ENCODE data around the gene AIFM2.
"Not testable (repeated sequence)": the region's sequence is repeated elsewhere in the genome, so short reads cannot be mapped to it uniquely, and the experiment has no call there.

Gene AIFM2

DNA sequence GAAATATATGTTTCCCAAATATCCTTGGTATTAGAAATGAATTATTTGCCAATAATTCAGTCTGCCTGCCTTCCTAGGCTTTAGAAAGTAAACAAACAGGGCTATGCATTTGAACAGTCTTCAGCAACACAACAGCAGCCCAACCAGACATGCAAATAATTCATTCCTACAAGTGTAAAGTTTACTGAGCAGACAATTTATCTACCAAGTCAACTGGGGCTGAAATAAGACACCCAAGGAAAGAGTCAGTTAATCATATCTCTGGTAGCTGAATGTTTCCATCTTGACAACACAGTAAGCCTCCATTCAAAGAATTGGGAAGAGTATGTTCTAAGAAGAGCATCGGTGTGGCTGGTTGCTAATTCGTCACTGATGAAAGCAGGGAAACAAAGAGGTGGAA is 38.4 kb downstream of the AIFM2 start:
- no peaks in the 10 kb centered on the region for H3K27me3 ChIP-seq (ENCODE audit: control insufficient read depth, insufficient read depth, low read length)
- no peaks in the 10 kb centered on the region for H3K4me1 ChIP-seq (ENCODE audit: control insufficient read depth, insufficient read depth, low read length)
- no peak for DNase-seq (ENCODE audit: low read depth, low spot score)
- H3K9me3 ChIP-seq (ENCODE audit: control insufficient read depth, insufficient read depth, low read length), result no peaks in the 10 kb centered on the region
- H3K27ac ChIP-seq (ENCODE audit: low read length), result no peak overlapping the region
- H3K36me3 ChIP-seq (ENCODE audit: control insufficient read depth, insufficient read depth, low read length), result no peaks in the 10 kb centered on the region
- no CpG with 5 or more reads among the region's 2 CpGs for WGBS (ENCODE audit: insufficient coverage, insufficient read length)
- no peak overlapping the region for H3K4me3 ChIP-seq (ENCODE audit: low read length)

DNA sequence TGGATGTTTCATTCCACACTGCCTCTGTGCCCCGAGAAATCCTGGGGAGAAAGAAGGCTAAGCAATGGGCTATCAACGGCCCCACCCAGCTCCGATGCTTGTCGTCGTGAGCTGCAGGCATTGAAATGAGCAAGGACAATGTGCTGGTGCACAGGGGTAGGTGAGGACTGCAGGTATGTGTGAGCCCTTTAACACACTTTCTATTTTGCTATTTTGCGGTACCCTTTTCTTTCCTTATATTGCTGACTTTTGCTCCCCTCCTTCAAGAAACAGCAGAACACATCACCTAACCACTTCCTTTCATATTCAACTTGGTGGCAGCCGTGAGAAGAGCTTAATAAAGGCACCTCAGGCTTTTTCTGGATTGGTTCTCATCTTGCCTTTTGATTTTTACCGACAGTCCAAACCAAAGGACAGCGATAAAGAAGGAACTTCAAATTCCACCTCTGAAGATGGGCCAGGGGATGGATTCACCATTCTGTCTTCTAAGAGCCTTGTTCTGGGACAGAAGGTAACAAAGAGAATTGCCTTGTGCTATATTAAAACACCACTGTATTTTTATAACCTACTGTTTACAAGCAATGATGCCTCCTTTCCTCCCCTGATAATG is 39.2 kb downstream of the AIFM2 start:
- no CpG with 5 or more reads among the region's 9 CpGs for WGBS (ENCODE audit: insufficient coverage, insufficient read length)
- no peaks in the 10 kb centered on the region for H3K36me3 ChIP-seq (ENCODE audit: control insufficient read depth, insufficient read depth, low read length)

DNA sequence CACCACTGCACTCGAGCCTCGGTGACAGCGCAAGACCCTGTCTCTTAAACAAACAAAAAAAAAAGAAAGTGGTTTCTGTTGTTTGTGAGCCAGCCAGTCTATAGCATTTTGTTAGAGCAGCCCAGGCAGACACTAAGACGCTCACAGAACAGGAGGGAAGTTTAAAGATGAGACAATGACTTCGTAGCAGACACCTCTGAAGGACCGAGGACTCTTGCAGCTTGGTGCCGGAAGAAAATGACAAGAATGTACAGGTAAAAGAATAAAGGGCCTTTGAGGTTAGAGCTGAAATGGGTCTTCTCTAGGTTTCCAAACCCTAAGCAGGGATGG is 40.3 kb downstream of the AIFM2 start:
- Histone ChIP-seq H3K27me3 (ENCODE audit: control insufficient read depth, insufficient read depth, low read length) (no peaks in the 10 kb centered on the region), H3K36me3 (ENCODE audit: control insufficient read depth, insufficient read depth, low read length) (no peaks in the 10 kb centered on the region), H3K9me3 (ENCODE audit: control insufficient read depth, insufficient read depth, low read length) (no peaks in the 10 kb centered on the region), H3K4me3 (ENCODE audit: low read length) (no peak overlapping the region), H3K4me1 (ENCODE audit: control insufficient read depth, insufficient read depth, low read length) (no peaks in the 10 kb centered on the region), H3K27ac (ENCODE audit: low read length) (no peak overlapping the region)
- no peak for DNase-seq (ENCODE audit: low read depth, low spot score)
- no CpG with 5 or more reads among the region's 7 CpGs for WGBS (ENCODE audit: insufficient coverage, insufficient read length)

More for the DNA sequence above, 39.2 kb downstream of the AIFM2 start:
- Histone ChIP-seq H3K9me3 (ENCODE audit: control insufficient read depth, insufficient read depth, low read length) (no peaks in the 10 kb centered on the region), H3K4me1 (ENCODE audit: control insufficient read depth, insufficient read depth, low read length) (no peaks in the 10 kb centered on the region), H3K27ac (ENCODE audit: low read length) (no peak overlapping the region), H3K27me3 (ENCODE audit: control insufficient read depth, insufficient read depth, low read length) (no peaks in the 10 kb centered on the region), H3K4me3 (ENCODE audit: low read length) (no peak overlapping the region)
- no peak for DNase-seq (ENCODE audit: low read depth, low spot score)

DNA sequence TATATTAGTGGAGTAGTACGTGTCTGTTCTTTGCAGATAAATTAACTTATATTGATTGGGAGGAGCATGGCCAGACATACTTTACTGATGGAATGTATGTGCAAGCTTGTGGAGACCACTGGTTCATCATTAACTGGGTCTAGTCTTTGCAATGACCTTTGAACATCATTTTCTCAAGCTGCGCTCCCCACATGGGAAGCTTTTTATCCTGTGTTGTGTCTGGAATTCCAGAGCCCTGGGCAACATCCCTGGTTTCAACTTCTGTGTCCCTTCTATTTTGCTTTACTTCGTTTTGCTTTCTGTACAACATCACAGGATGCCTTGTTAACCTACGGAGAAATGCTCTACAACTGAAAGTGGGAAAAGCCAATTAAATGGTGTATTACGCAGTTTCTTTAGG is 41.7 kb downstream of the AIFM2 start:
- no CpG with 5 or more reads among the region's 5 CpGs for WGBS (ENCODE audit: insufficient coverage, insufficient read length)
- no peak for DNase-seq (ENCODE audit: low read depth, low spot score)
- Histone ChIP-seq H3K4me3 (ENCODE audit: low read length) (no peak overlapping the region), H3K9me3 (ENCODE audit: control insufficient read depth, insufficient read depth, low read length) (no peaks in the 10 kb centered on the region), H3K4me1 (ENCODE audit: control insufficient read depth, insufficient read depth, low read length) (no peaks in the 10 kb centered on the region), H3K27me3 (ENCODE audit: control insufficient read depth, insufficient read depth, low read length) (no peaks in the 10 kb centered on the region), H3K36me3 (ENCODE audit: control insufficient read depth, insufficient read depth, low read length) (no peaks in the 10 kb centered on the region), H3K27ac (ENCODE audit: low read length) (no peak overlapping the region)

DNA sequence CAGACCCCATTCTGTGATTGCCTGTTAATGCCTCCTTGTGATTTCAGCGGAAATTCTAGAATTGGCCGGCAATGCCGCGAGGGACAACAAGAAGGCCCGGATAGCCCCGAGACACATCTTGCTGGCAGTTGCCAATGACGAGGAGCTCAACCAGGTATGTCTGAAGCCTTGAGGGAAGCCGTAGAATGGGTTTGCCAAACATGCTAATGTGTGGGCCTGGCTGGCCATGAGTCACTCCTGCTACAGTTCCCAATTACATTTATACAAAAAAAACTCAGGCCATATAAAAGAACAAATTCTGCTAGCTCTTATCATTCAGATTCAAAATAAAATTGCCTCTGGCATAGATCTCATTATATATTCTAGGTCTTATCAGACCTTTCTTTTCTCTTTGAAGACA is 42.6 kb downstream of the AIFM2 start:
- Histone ChIP-seq H3K27me3 (ENCODE audit: control insufficient read depth, insufficient read depth, low read length) (no peaks in the 10 kb centered on the region), H3K4me1 (ENCODE audit: control insufficient read depth, insufficient read depth, low read length) (no peaks in the 10 kb centered on the region), H3K9me3 (ENCODE audit: control insufficient read depth, insufficient read depth, low read length) (no peaks in the 10 kb centered on the region), H3K4me3 (ENCODE audit: low read length) (no peak overlapping the region), H3K27ac (ENCODE audit: low read length) (no peak overlapping the region), H3K36me3 (ENCODE audit: control insufficient read depth, insufficient read depth, low read length) (no peaks in the 10 kb centered on the region)
- no peak for DNase-seq (ENCODE audit: low read depth, low spot score)
- no CpG with 5 or more reads among the region's 8 CpGs for WGBS (ENCODE audit: insufficient coverage, insufficient read length)

DNA sequence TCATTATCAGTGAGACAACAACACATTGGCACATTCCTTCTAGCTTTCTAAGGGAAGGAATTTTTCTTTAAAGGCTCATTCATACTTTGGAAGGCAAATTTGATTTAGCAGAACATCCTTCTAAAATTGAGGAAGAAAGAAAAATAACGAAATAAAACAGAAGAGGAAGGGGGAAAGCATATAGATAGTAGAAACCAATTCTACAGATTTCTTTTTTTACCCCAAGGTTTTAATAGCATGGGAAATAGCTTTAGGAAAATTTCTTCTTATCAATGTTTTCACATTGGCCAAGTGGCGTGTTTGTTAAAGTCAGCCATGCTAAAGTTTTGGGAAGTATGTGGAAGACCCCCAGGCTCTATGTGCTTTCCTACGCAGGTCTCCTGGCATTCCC is 44.3 kb downstream of the AIFM2 start:
- Histone ChIP-seq H3K27me3 (ENCODE audit: control insufficient read depth, insufficient read depth, low read length) (no peaks in the 10 kb centered on the region), H3K4me3 (ENCODE audit: low read length) (no peak overlapping the region), H3K4me1 (ENCODE audit: control insufficient read depth, insufficient read depth, low read length) (no peaks in the 10 kb centered on the region), H3K36me3 (ENCODE audit: control insufficient read depth, insufficient read depth, low read length) (no peaks in the 10 kb centered on the region), H3K27ac (ENCODE audit: low read length) (no peak overlapping the region), H3K9me3 (ENCODE audit: control insufficient read depth, insufficient read depth, low read length) (no peaks in the 10 kb centered on the region)
- DNase-seq (ENCODE audit: low read depth, low spot score), result no peak
- WGBS (ENCODE audit: insufficient coverage, insufficient read length), result no CpG with 5 or more reads among the region's 3 CpGs

DNA sequence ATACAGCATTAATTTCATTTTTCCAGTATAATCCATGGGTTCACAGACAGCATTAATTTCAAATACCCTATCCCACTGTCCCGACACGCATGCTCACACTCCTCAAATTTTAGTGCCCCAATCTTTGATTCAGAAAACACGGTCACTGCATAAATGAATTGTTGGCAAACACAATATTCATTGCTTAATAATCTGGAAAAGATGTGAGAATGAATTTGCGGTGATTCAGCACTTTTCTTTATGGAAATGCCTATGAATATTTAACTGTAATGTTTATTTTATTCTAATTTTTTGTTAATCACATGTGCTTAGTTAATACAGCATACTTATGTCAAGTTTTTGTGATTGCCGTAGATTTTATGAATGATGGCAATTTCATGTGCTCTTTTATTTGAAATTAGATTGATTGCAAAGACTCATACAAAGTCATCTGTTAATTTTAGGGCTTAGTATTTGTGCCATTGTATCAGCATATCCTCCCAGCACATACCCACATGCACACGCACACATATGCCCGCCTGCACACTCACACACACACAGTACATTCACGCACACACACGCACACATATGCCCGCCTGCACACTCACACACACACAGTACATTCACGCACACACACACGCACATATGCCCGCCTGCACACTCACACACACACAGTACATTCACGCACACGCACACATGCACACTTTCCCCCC is 44.9 kb downstream of the AIFM2 start:
- H3K9me3 ChIP-seq (ENCODE audit: control insufficient read depth, insufficient read depth, low read length), result no peaks in the 10 kb centered on the region
- no peaks in the 10 kb centered on the region for H3K27me3 ChIP-seq (ENCODE audit: control insufficient read depth, insufficient read depth, low read length)
- H3K4me3 ChIP-seq (ENCODE audit: low read length), result no peak overlapping the region
- no peaks in the 10 kb centered on the region for H3K36me3 ChIP-seq (ENCODE audit: control insufficient read depth, insufficient read depth, low read length)
- DNase-seq (ENCODE audit: low read depth, low spot score), result no peak
- WGBS (ENCODE audit: insufficient coverage, insufficient read length), result no CpG with 5 or more reads among the region's 15 CpGs
- no peak overlapping the region for H3K27ac ChIP-seq (ENCODE audit: low read length)
- H3K4me1 ChIP-seq (ENCODE audit: control insufficient read depth, insufficient read depth, low read length), result no peaks in the 10 kb centered on the region

DNA sequence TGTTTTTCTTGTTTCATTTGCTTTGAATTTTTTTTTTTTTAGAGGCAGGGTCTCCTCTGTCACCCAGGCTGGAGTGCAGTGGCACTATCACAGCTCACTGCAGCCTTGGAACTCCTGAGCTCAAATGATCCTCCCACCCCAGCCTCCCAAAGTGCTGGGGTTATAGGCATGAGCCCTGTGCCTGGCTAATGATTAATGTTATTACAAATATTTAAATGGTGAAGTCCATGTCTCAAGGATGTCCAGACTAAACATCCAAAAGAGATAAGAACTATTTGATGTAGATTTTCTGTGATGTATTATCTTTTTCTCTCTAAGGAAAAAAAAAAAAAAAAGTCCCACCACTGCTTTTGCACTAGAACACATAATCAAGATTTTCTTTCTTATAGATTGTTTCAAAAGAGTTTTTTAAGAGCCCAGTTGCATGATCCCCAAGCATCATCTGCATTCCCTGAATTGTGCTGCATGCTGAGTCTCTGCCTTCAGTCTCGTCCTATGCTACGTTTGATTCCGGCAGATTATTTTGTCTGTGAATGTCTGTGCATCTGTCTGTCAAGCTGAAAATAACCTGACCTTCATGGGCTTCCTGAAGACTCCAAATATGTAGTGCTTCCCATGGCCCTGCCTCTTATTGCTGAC is 46.5 kb downstream of the AIFM2 start:
- Histone ChIP-seq H3K27me3 (ENCODE audit: control insufficient read depth, insufficient read depth, low read length) (no peaks in the 10 kb centered on the region), H3K4me1 (ENCODE audit: control insufficient read depth, insufficient read depth, low read length) (no peaks in the 10 kb centered on the region), H3K9me3 (ENCODE audit: control insufficient read depth, insufficient read depth, low read length) (no peaks in the 10 kb centered on the region), H3K36me3 (ENCODE audit: control insufficient read depth, insufficient read depth, low read length) (no peaks in the 10 kb centered on the region), H3K4me3 (ENCODE audit: low read length) (no peak overlapping the region), H3K27ac (ENCODE audit: low read length) (no peak overlapping the region)
- no peak for DNase-seq (ENCODE audit: low read depth, low spot score)
- no CpG with 5 or more reads among the region's 3 CpGs for WGBS (ENCODE audit: insufficient coverage, insufficient read length)

DNA sequence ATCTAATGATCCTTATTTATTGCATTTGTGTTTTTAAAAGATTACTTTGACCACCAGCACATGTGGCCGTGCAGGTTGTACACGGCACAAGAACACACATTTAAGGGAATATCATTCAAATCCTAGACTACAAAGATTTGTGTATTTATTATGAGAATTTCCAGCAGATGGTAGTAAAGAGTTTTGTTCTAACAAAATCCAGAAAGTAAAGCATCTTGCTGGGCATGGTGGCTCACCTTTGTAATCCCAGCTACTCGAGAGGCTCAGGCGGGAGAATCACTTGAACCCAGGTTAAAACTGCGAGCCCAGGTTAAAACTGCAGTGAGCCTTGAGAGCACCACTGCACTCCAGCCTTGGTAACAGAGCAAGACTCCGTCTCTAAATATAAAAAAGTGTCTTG is 48.4 kb downstream of the AIFM2 start:
- Histone ChIP-seq H3K9me3 (ENCODE audit: control insufficient read depth, insufficient read depth, low read length) (no peaks in the 10 kb centered on the region), H3K27me3 (ENCODE audit: control insufficient read depth, insufficient read depth, low read length) (no peaks in the 10 kb centered on the region), H3K36me3 (ENCODE audit: control insufficient read depth, insufficient read depth, low read length) (no peaks in the 10 kb centered on the region), H3K27ac (ENCODE audit: low read length) (no peak overlapping the region), H3K4me1 (ENCODE audit: control insufficient read depth, insufficient read depth, low read length) (peaks cover 2% of the 10 kb centered on the region), H3K4me3 (ENCODE audit: low read length) (no peak overlapping the region)
- no CpG with 5 or more reads among the region's 6 CpGs for WGBS (ENCODE audit: insufficient coverage, insufficient read length)
- DNase-seq (ENCODE audit: low read depth, low spot score), result no peak

DNA sequence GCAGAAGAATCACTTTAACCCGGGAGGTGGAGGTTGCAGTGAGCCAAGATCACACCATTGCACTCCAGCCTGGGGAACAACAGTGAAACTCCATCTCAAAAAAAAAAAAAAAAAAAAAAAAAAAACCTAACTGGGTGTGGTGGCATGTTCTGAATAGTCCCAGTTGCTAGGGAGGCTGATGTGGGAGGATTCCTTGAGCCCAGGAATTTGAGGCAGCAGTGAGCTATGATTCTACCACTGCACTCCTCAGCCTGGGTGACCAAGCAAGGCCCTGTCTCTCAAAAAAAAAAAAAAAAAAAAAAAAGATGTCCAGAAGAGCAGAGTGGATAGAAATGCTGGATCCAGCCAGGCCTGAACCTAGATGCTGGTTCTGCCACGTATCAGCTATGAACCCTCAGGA is 51.8 kb downstream of the AIFM2 start:
- no CpG with 5 or more reads among the region's 2 CpGs for WGBS (ENCODE audit: insufficient coverage, insufficient read length)
- not testable (repeated sequence) for H3K9me3 ChIP-seq (ENCODE audit: control insufficient read depth, insufficient read depth, low read length); DNase-seq (ENCODE audit: low read depth, low spot score)

DNA sequence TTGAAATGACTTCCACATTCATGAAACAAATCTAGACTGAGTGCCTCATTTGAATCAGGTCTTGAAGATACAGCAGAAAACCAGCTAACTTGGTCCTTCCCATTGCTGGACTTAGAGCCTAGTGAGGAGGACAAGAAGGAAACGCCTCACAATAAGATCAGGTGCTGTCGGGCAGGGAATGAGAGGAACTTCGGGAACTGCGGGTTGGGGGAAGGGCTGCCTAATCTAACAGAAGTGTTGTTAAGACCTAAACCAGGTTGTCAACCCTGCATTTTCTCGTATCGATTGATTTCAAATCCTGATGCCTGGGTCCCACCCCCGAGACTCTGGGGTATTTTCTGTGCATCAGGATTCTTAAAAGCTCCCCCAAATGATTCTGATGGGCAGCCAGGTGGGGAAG is 53.7 kb downstream of the AIFM2 start:
- no CpG with 5 or more reads among the region's 7 CpGs for WGBS (ENCODE audit: insufficient coverage, insufficient read length)

More for the DNA sequence above, 51.8 kb downstream of the AIFM2 start:
- not testable (repeated sequence) for H3K27ac ChIP-seq (ENCODE audit: low read length); H3K4me1 ChIP-seq (ENCODE audit: control insufficient read depth, insufficient read depth, low read length); H3K27me3 ChIP-seq (ENCODE audit: control insufficient read depth, insufficient read depth, low read length); H3K4me3 ChIP-seq (ENCODE audit: low read length); H3K36me3 ChIP-seq (ENCODE audit: control insufficient read depth, insufficient read depth, low read length)

More for the DNA sequence above, 53.7 kb downstream of the AIFM2 start:
- H3K9me3 ChIP-seq (ENCODE audit: control insufficient read depth, insufficient read depth, low read length), result no peaks in the 10 kb centered on the region
- no peak overlapping the region for H3K4me3 ChIP-seq (ENCODE audit: low read length)
- no peaks in the 10 kb centered on the region for H3K36me3 ChIP-seq (ENCODE audit: control insufficient read depth, insufficient read depth, low read length)
- DNase-seq (ENCODE audit: low read depth, low spot score), result no peak
- peaks cover 3% of the 10 kb centered on the region for H3K4me1 ChIP-seq (ENCODE audit: control insufficient read depth, insufficient read depth, low read length)
- H3K27me3 ChIP-seq (ENCODE audit: control insufficient read depth, insufficient read depth, low read length), result no peaks in the 10 kb centered on the region
- no peak overlapping the region for H3K27ac ChIP-seq (ENCODE audit: low read length)

All from iPS DF 6.9 (cell line).